ENCODE data around the gene SOS2.
"Not testable (repeated sequence)": the region's sequence is repeated elsewhere in the genome, so short reads cannot be mapped to it uniquely, and the experiment has no call there.

Gene SOS2

GRCh38 chr14:50086321-50086711 lies 145.1 kb downstream of the SOS2 start:
- DNase-seq (ENCODE audit: low read depth in 2 of 2, low spot score in 1 of 2): no peak

GRCh38 chr14:50085570-50086320 lies 145.6 kb downstream of the SOS2 start:
- DNase-seq (ENCODE audit: low read depth in 2 of 2, low spot score in 1 of 2): no peak

- no peak for DNase-seq (ENCODE audit: low read depth in 2 of 2, low spot score in 1 of 2)
These were observed 146.7 kb downstream of the SOS2 start for GRCh38 chr14:50084666-50085065.

- DNase-seq (ENCODE audit: low read depth in 2 of 2, low spot score in 1 of 2): peak in 1 of 2 donors; percentile 36
These were observed 147.7 kb downstream of the SOS2 start for GRCh38 chr14:50083467-50084337.

- peak; percentile 65 to 72 for DNase-seq (ENCODE audit: low read depth in 2 of 2, low spot score in 1 of 2)
These were observed 148.5 kb downstream of the SOS2 start for GRCh38 chr14:50082784-50083466.

GRCh38 chr14:50082308-50082742 lies 149.1 kb downstream of the SOS2 start:
- peak in 1 of 2 donors; percentile 42 for DNase-seq (ENCODE audit: low read depth in 2 of 2, low spot score in 1 of 2)

GRCh38 chr14:50079103-50079502 lies 152.3 kb downstream of the SOS2 start:
- DNase-seq (ENCODE audit: low read depth in 2 of 2, low spot score in 1 of 2): not testable (repeated sequence)

- not testable (repeated sequence) for DNase-seq (ENCODE audit: low read depth in 2 of 2, low spot score in 1 of 2)
These were observed 157.7 kb downstream of the SOS2 start for GRCh38 chr14:50073663-50074062.

- DNase-seq (ENCODE audit: low read depth in 2 of 2, low spot score in 1 of 2): no peak
These were observed 159.0 kb downstream of the SOS2 start for GRCh38 chr14:50072395-50072794.

GRCh38 chr14:50070840-50071548 lies 160.4 kb downstream of the SOS2 start:
- DNase-seq (ENCODE audit: low read depth in 2 of 2, low spot score in 1 of 2): no peak

GRCh38 chr14:50070230-50070629 lies 161.1 kb downstream of the SOS2 start:
- DNase-seq (ENCODE audit: low read depth in 2 of 2, low spot score in 1 of 2): no peak

- DNase-seq (ENCODE audit: low read depth in 2 of 2, low spot score in 1 of 2): no peak
These were observed 162.1 kb downstream of the SOS2 start for GRCh38 chr14:50069325-50069724.

GRCh38 chr14:50068496-50068895 lies 162.9 kb downstream of the SOS2 start:
- no peak for DNase-seq (ENCODE audit: low read depth in 2 of 2, low spot score in 1 of 2)

GRCh38 chr14:50067723-50068495 lies 163.5 kb downstream of the SOS2 start:
- DNase-seq (ENCODE audit: low read depth in 2 of 2, low spot score in 1 of 2): no peak

Data from stimulated activated CD8-positive, alpha-beta memory T cell treated with anti-CD3 and anti-CD28 coated beads, Interleukin-4, amount 100 ng/mL, for 4 hours (primary cell).